Trophoblast cell (in vitro differentiated cells and primary cell): ENCODE data around the gene TMEM260.

Experiments
- DNase-seq, 2 donors: peaks; one replicate each; pipeline ENCODE4 v3.0.0-alpha.2; 2016
- H2AFZ ChIP-seq: 2 replicates; pipeline ENCODE4 v1.6.1; 2013; ENCODE audit warnings: low read length, moderate library complexity, mild to moderate bottlenecking; ENCODE audit not compliant: insufficient read depth, poor library complexity
- H2AK5ac ChIP-seq: 2 replicates; pipeline ENCODE4 v1.6.1; 2013; ENCODE audit warnings: mild to moderate bottlenecking, low read length
- H2BK120ac ChIP-seq: 2 replicates; pipeline ENCODE4 v1.6.1; 2013; ENCODE audit warnings: low read length, mild to moderate bottlenecking, moderate library complexity; ENCODE audit not compliant: insufficient read depth, poor library complexity
- H2BK12ac ChIP-seq: 2 replicates; pipeline ENCODE4 v1.6.1; 2013; ENCODE audit warnings: mild to moderate bottlenecking, low read length, moderate library complexity
- H2BK5ac ChIP-seq: 2 replicates; pipeline ENCODE4 v1.6.1; 2013; ENCODE audit warnings: low read length, low read depth, moderate library complexity, mild to moderate bottlenecking; ENCODE audit not compliant: poor library complexity
- H3K14ac ChIP-seq: 2 replicates; pipeline ENCODE4 v1.6.1; 2013; ENCODE audit warnings: mild to moderate bottlenecking, low read length
- H3K18ac ChIP-seq: 2 replicates; pipeline ENCODE4 v1.6.1; 2013; ENCODE audit warnings: mild to moderate bottlenecking, low read length
- H3K23ac ChIP-seq: 2 replicates; pipeline ENCODE4 v1.6.1; 2013; ENCODE audit warnings: low read length
- H3K27ac ChIP-seq: 2 replicates; pipeline ENCODE4 v1.5.1; 2013; ENCODE audit warnings: low read depth, mild to moderate bottlenecking, inconsistent platforms, low read length, moderate library complexity
- H3K27me3 ChIP-seq: 2 replicates; pipeline ENCODE4 v1.6.1; 2013; ENCODE audit warnings: inconsistent platforms, mild to moderate bottlenecking, low read length, moderate library complexity; ENCODE audit not compliant: insufficient read depth
- H3K36me3 ChIP-seq, 2 experiments: 1 replicate in 1 of 2; 2 replicates in 1 of 2; pipeline ENCODE4 v1.6.1; 2013; ENCODE audit warnings: low read length in 2 of 2, mild to moderate bottlenecking in 2 of 2, moderate library complexity in 1 of 2; ENCODE audit not compliant: insufficient read depth in 2 of 2, control insufficient read depth in 1 of 2
- H3K4ac ChIP-seq: 2 replicates; pipeline ENCODE4 v1.6.1; 2013; ENCODE audit warnings: low read depth, mild to moderate bottlenecking, low read length, moderate library complexity
- H3K4me1 ChIP-seq, 2 experiments: 1 replicate in 1 of 2; 2 replicates in 1 of 2; pipeline ENCODE4 v1.6.1; 2013; ENCODE audit warnings: low read length in 2 of 2, mild to moderate bottlenecking in 2 of 2, moderate library complexity in 1 of 2; ENCODE audit not compliant: insufficient read depth in 2 of 2, control insufficient read depth in 1 of 2
- H3K4me2 ChIP-seq: 2 replicates; pipeline ENCODE4 v1.6.1; 2013; ENCODE audit warnings: inconsistent platforms, mild to moderate bottlenecking, low read length, moderate library complexity
- H3K4me3 ChIP-seq: 2 replicates; pipeline ENCODE4 v1.5.1; 2013; ENCODE audit warnings: mild to moderate bottlenecking, low read depth, low read length, inconsistent platforms
- H3K79me1 ChIP-seq: one replicate; pipeline ENCODE4 v1.6.1; 2013; ENCODE audit warnings: low read length
- H3K79me2 ChIP-seq: 2 replicates; pipeline ENCODE4 v1.6.1; 2013; ENCODE audit warnings: low read length, mild to moderate bottlenecking; ENCODE audit not compliant: control insufficient read depth, insufficient read depth, poor library complexity
- H3K9ac ChIP-seq: 2 replicates; pipeline ENCODE4 v1.6.1; 2013; ENCODE audit warnings: mild to moderate bottlenecking, low read length
- H3K9me3 ChIP-seq: 2 replicates; pipeline ENCODE4 v1.6.1; 2013; ENCODE audit warnings: low read depth, mild to moderate bottlenecking, control low read depth, inconsistent platforms, low read length; ENCODE audit not compliant: insufficient read depth
- H4K12ac ChIP-seq: 2 replicates; pipeline ENCODE4 v1.6.1; 2013; ENCODE audit warnings: low read depth, mild to moderate bottlenecking, low read length, moderate library complexity
- H4K8ac ChIP-seq: 2 replicates; pipeline ENCODE4 v1.6.1; 2013; ENCODE audit warnings: low read depth, mild to moderate bottlenecking, low read length, moderate library complexity
- H4K91ac ChIP-seq: one replicate; pipeline ENCODE4 v1.6.1; 2013; ENCODE audit warnings: low read depth, mild to moderate bottlenecking, low read length, moderate library complexity
- WGBS: extraction: QIAGEN DNeasy Blood & Tissue Kit; methylation state at CpG from one replicate; pipeline ENCODE4 v1.1.7; 2013; ENCODE audit warnings: missing lambda C conversion rate; ENCODE audit not compliant: insufficient read length, insufficient coverage; ENCODE audit errors: extremely low coverage; 5-methylcytosine and 5-hydroxymethylcytosine counted together

The TMEM260 gene

DNA sequence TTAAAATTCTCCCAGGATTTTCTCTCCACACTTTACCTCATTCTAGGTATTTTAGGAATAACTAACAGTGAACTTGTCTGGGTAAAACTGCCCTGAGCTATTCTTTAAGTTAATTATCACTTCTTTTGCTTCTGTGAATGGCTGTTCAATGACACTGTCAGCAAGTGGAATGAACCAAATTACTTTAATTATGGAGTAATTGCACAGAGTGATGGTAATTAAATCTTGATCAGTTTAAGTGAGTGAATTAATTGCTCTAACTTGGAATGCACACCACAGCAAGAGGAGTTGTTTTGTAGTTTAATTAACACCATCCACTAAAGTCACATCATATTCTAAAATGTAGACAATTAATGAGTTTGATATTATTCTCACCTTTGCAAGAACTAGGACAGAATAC lies 36.2 kb upstream of the TMEM260 start:
- Histone ChIP-seq H3K79me1 (no peaks in the 10 kb centered on the region), H2BK120ac (no peak overlapping the region), H4K91ac (no peak overlapping the region), H4K8ac (no peak overlapping the region), H3K27ac (no peak overlapping the region), H3K4me1 (no peaks in the 10 kb centered on the region), H3K36me3 (no peaks in the 10 kb centered on the region), H3K27me3 (no peaks in the 10 kb centered on the region), H4K12ac (no peak overlapping the region), H3K9ac (no peak overlapping the region), H2AK5ac (no peak overlapping the region), H3K23ac (no peak overlapping the region), H2BK5ac (no peak overlapping the region), H2BK12ac (no peak overlapping the region), H2AFZ (no peak overlapping the region), H3K14ac (no peak overlapping the region), H3K4ac (no peak overlapping the region), H3K79me2 (no peaks in the 10 kb centered on the region), H3K4me2 (no peak overlapping the region), H3K4me3 (no peak overlapping the region), H3K18ac (no peak overlapping the region), H3K9me3 (no peaks in the 10 kb centered on the region)
- DNase-seq: no peak

DNA sequence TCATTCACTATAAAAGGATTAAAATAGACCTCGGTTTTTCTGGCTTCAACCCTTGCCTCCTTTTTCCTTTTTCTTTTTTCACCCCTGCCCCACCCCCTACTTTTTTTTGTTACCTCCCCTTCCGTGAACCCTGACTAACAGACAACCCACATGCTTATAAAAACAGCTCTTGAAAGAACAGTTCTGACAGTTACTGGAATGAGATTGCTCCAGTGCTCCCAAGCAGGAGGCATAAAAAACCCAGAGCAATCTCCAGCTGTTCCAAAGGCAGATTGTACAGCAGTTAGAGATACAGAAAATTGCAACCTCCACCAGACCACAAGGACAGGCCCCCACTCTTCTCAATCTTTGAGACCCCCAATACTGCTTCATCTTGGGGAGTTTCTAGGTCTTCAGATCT lies 29.9 kb upstream of the TMEM260 start:
- H3K18ac ChIP-seq: no peak overlapping the region
- no peaks in the 10 kb centered on the region for H3K36me3 ChIP-seq
- H3K27ac ChIP-seq: no peak overlapping the region
- H4K91ac ChIP-seq: no peak overlapping the region
- no peak overlapping the region for H3K4me2 ChIP-seq
- H2AK5ac ChIP-seq: no peak overlapping the region
- H3K79me1 ChIP-seq: no peaks in the 10 kb centered on the region
- H3K4ac ChIP-seq: no peak overlapping the region
- no peak overlapping the region for H3K4me3 ChIP-seq
- no peak overlapping the region for H2BK120ac ChIP-seq
- H3K23ac ChIP-seq: no peak overlapping the region
- no peak overlapping the region for H3K9ac ChIP-seq
- H3K9me3 ChIP-seq: peaks cover 1% of the 10 kb centered on the region
- no CpG with 5 or more reads among the region's 2 CpGs for WGBS
- no peak overlapping the region for H4K12ac ChIP-seq
- H3K14ac ChIP-seq: no peak overlapping the region
- H3K4me1 ChIP-seq: no peaks in the 10 kb centered on the region
- no peaks in the 10 kb centered on the region for H3K27me3 ChIP-seq
- DNase-seq: no peak
- H2BK12ac ChIP-seq: no peak overlapping the region
- no peak overlapping the region for H2AFZ ChIP-seq
- no peaks in the 10 kb centered on the region for H3K79me2 ChIP-seq
- no peak overlapping the region for H2BK5ac ChIP-seq
- H4K8ac ChIP-seq: no peak overlapping the region

DNA sequence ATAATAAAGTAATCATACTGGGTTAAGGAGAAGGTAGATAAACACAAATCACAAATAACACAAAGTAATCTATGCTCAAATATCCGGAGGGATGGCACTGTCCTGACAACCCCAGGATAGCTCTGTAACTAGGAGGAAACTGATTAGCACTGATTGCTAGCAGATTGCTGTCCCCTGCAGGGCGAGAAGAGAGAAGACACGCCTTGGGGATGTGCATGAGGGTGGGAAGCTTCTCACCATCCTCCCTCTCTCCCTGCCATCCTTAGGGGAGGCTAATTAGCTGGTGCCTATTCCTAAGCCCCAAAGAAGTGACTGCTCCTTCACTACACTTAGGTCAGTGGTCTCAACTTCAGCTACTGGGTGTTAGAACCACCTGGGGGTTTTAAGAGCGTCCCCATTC lies 27.0 kb upstream of the TMEM260 start:
- Histone ChIP-seq H2BK12ac (no peak overlapping the region), H2BK5ac (no peak overlapping the region), H3K4ac (no peak overlapping the region), H3K27me3 (no peaks in the 10 kb centered on the region), H3K4me2 (no peak overlapping the region), H4K12ac (no peak overlapping the region), H3K4me1 (no peaks in the 10 kb centered on the region), H2AK5ac (no peak overlapping the region), H3K4me3 (no peak overlapping the region), H4K8ac (no peak overlapping the region), H4K91ac (no peak overlapping the region), H2BK120ac (no peak overlapping the region), H3K36me3 (no peaks in the 10 kb centered on the region), H3K14ac (no peak overlapping the region), H3K9me3 (peaks cover 1% of the 10 kb centered on the region), H3K79me2 (no peaks in the 10 kb centered on the region), H3K9ac (no peak overlapping the region), H3K27ac (no peak overlapping the region), H3K79me1 (no peaks in the 10 kb centered on the region), H3K18ac (no peak overlapping the region), H3K23ac (no peak overlapping the region), H2AFZ (no peak overlapping the region)
- no CpG with 5 or more reads among the region's 4 CpGs for WGBS
- no peak for DNase-seq

DNA sequence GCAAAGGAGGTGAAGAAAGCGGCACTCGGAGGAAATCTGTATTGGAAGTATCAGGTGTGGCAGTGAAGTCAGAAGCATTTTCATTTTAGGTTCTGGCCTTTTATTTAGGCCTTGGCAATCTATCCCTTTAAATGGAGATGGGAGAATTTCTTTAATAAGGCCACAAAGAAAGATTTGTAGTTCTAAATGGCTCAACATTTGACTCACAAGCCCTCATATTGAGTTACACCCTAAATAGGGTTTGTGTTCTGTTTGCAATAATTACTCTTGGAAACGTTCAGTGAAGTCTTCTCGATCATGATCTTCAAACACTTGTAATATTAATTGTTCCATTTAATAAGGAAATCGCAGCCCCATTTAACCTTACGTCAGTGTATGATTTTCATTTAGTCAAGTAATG lies 25.3 kb upstream of the TMEM260 start:
- Histone ChIP-seq H3K79me2 (no peaks in the 10 kb centered on the region), H3K4me2 (no peak overlapping the region), H3K23ac (no peak overlapping the region), H3K9me3 (peaks cover 1% of the 10 kb centered on the region), H2BK5ac (no peak overlapping the region), H2BK120ac (no peak overlapping the region), H3K27ac (no peak overlapping the region), H4K12ac (no peak overlapping the region), H3K36me3 (no peaks in the 10 kb centered on the region), H3K4me3 (no peak overlapping the region), H3K79me1 (no peaks in the 10 kb centered on the region), H3K4me1 (no peaks in the 10 kb centered on the region), H2AFZ (no peak overlapping the region), H4K8ac (no peak overlapping the region), H3K18ac (no peak overlapping the region), H2AK5ac (no peak overlapping the region), H3K9ac (no peak overlapping the region), H3K27me3 (no peaks in the 10 kb centered on the region), H4K91ac (no peak overlapping the region), H2BK12ac (no peak overlapping the region), H3K14ac (no peak overlapping the region), H3K4ac (no peak overlapping the region)
- DNase-seq: no peak
- no CpG with 5 or more reads among the region's 6 CpGs for WGBS
